ENCODE measurements around the gene VMO1.
A peak's percentile ranks its signal among the peaks of the same experiment; 100 is the strongest.

Gene VMO1

DNA sequence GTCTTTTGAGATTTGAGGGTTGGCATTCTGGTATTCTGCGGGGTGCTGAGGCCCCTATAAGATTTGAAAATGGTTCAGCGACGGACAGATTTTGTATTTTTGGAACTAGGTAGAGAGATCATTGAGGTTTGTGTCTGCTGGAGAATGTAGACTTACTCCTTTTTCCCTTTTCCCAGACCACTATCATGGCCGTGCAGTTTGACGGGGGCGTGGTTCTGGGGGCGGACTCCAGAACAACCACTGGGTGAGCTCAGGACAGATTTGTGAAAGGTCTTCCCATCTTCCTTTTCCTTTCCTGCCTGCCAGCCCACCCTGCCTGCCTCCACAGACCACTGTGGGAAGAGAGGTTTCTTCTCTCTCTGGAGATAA, 10.4 kb upstream of the VMO1 start:
- no peak for DNase-seq

DNA sequence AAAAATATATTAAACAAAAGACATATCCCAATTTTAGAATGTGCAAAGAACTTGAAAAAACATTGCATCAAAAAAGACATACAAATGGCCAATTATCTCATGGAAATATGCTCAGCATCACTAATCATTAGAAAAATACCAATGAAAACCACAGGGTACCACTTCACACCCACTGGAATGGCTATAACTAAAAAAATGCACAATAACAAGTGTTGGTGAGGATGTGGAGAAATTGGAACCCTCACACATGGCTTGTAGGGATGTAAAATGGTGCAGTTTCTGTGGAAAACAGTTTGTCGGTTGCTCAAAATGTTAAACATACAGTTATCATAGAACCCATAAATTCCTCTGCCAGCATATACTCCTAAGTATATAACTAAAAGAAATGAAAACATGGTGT, 9.0 kb upstream of the VMO1 start:
- no peak for DNase-seq

DNA sequence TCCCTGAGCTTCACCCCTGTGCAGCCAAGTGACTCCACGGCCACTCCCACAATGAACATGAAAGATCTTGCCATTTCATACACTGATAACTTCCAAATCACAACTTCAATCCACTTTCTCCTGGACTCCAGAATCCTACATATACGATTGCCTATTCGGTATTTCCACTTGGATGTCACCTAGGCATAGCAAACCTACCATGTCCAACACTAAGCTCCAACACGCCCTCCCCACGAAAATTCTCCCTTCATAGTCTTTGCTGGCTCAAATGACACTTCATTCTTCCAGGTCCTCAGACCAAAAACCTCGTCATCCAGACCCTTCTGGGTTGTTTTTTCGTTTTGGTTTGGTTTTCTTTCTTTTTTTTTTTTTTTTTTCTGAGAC, 4.5 kb upstream of the VMO1 start:
- DNase-seq, result no peak

DNA sequence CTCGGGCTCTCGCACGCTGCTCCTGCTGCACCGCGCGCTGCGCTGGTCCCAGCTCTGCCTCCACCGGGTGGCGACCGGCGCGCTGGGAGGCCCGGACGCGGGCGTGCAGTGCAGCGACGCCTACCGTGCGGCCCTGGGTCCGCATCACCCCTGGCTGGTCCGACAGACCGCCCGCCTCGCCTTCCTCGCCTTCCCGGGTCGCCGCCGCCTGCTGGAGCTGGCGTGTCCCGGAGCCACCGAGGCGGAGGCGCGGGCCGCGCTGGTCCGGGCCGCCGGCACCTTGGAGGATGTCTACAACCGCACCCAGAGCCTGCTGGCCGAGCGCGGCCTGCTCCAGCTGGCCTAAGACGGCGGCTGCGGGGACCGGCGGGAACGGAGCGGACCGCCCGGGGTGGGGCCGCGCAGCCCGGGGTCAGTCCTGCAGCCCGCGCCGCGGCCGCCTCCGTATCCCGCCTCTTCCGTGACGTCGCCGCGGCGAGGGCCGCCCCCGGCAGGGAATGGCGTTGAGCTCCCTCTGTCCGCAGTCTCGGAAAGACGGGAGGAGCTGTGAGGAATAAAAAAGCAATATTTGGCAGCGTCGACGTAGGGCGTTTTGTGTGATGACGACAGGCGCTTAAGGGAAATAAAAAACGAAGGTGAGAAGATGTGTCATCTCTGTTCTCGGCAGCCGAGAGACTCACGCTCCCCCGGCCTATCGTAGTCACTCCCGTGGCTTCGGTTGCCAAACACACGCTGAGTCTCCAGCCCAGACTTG, 4.0 kb upstream of the VMO1 start:
- peak; percentile 71 for DNase-seq

DNA sequence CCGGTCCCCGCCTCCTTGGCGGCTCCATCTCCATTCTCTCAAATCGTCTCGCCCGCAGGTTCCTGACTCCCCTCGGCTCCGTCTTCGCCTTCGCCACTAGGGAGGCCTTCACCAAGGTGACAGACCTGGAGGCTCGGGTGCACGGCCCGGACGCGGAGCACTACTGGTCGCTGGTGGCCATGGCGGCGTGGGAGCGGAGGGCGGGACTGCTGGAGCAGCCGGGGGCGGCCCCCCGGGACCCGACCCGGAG, 3.5 kb upstream of the VMO1 start:
- no peak for DNase-seq

DNA sequence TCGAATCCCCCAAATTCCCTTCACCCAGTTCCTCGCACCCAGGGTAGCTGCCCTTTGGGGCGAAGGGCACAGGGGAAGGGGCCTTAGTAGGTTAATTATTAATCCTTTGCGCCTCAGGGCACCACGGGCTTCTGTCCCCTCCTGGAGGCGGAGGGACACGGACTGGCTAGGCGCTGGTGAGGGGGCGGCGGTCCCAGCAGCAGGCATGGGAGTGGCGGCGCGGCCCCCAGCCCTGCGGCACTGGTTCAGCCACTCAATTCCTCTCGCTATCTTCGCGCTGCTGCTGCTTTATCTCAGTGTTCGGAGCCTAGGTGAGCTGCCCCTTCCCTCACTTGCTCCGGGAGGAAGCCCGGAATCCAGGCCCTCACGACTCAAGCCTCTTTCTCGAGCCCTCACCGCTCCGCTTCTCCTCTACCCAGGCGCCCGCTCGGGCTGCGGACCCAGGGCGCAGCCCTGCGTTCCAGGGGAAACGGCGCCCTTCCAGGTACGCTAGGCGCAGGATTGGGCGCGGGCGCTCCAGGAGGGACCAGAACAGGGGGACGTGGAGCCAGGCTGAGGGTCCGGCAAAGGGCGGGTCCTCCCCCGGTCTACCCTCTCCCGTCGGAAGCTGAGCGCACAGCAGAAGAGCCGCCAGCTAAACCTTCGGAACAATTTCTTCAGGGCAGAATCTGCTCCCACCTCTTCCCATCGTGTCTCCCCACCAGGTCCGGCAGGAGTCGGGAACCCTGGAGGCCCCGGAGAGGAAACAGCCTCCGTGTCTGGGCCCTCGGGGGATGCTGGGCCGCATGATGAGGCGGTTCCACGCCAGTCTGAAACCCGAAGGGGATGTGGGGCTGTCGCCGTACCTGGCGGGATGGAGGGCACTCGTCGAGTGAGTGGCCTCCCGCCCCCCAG, 2.9 kb upstream of the VMO1 start, which contains the start of gene GLTPD2:
GLTPD2 (plus strand) TSS at position 158 of the 894 bp plus-strand sequence; CDS start at position 206, 48 bp downstream.
- no peak for DNase-seq

DNA sequence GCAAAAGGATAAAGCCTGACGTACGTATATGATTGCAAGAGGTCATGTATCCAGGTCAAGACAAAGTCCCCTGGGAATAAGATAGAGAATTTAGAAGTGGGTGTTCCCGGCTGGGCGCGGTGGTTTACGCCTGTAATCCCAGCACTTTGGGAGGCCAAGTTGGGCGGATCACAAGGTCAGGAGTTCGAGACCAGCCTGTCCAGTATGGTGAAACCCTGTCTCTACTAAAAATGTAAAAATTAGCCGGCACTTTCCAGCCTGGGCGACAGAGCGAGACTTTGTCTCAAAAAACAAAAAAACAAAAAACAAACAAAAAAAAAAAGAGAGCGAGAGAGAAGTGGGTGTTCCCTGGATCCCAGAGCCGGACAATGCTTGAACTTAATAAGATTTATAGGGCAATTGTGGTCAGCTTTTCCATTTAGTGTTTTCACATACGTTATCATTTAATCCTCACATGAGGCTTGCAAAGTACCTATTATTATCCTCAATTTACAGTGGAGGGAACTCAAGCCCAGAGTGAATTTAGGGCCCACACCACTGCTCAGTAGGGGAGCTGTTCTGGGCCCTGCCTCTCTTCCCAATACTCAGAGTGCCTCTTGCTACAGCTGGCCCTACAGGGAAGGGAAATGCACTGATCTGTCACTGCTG, 2.1 kb upstream of the VMO1 start:
- no peak for DNase-seq

DNA sequence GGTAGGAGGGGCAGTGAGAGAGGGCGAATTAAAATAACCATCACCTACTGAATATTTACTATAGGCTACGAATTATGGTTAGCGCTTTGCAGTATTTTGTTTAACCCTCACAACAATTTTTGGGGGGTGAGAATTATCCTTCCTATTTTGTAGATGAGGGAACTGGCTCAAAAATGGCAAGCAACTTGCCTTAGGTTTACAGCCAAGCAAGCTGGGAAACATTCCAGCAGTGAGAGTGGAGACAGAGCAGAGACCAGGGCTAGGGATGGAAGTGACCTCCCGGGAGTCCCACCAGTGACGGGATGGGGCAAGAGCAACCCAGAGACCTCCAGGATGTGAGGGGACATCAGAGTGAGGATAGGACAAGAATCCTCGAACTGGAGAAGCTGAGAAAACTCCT, 352 bp upstream of the VMO1 start:
- DNase-seq, result no peak

DNA sequence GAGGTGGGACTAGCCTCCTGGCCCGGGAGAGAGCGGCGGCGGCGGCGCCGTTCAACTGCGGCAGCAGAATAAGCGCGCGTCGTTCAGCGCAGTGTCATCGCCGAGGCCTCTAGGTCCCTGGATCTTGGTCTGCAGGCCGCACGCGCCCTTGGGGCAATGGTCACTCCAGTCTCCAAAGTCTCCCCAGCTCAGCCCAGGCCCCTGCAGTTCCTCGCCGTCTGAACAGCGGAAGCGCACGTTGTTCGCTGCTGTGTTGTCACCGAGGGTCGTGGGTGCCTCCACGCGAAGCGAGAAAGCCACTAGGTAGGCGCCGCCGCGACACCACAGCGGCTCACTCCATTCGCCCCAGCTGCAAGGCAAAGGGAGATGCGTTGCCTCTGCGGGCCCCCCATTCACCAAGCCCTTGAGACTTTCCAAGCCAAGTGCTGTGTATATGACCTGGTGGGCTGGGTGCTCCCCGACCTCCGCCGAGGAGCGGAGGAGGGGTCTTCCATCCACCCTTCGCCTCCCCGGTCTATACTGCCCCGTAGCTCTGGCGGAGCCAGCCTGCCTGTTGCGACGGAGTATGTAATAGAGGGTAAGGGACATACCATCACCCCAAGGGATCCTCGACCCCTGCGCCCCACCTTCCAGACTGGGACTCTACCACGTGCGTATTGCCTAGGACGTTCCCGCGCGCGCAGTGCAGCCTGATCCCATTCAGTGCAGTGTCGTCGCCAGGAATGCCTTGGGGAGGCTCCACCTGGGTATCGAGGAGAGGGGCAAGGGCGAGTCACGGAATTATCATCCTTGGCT, 656 bp downstream of the VMO1 start:
- DNase-seq, result no peak

DNA sequence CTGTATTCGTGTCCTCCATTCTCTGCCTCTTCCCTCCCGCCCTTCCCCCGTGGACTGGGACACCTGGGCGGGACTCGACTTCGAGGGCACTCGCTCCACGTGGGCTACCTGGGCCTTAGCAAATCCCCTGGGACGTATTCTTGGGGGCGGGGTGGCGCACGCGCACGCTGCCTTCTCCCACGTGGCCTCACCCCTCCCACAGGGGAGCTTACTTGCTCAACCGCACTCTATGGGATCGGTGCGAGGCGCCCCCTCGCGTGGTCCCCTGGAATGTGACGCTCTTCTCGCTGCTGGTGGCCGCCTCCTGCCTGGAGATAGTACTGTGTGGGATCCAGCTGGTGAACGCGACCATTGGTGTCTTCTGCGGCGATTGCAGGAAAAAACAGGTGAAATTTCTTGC, 3.5 kb downstream of the VMO1 start:
- DNase-seq, result no peak

DNA sequence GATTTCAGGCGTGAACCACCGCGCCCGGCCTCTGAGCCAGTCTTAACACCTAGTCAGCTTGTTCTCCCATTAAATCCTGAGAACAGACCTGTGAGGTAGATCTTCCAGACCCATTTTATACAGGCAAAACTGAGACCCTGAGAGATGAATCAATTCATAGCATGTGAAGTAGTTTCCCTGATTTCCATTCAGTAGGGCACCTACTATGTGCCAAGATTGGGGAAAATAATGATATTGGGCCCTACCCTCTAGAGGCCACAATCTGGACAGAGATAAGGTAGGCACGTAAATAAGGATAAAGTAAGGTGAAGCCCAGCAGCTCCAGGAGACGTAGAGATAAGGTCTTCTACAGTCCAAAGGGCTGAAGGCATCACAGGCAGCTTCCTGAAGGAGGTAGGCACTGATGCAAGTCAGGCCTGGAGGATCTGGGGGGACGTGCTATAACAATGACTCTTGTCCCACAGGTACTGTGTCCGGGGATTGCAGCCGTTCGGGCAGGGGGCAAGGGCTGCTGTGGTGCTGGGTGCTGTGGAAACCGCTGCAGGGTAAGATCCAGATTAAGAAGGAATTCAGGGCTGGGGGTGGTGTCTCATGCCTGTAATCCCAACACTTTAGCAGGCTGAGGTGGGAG, 5.7 kb downstream of the VMO1 start:
- DNase-seq, result no peak

DNA sequence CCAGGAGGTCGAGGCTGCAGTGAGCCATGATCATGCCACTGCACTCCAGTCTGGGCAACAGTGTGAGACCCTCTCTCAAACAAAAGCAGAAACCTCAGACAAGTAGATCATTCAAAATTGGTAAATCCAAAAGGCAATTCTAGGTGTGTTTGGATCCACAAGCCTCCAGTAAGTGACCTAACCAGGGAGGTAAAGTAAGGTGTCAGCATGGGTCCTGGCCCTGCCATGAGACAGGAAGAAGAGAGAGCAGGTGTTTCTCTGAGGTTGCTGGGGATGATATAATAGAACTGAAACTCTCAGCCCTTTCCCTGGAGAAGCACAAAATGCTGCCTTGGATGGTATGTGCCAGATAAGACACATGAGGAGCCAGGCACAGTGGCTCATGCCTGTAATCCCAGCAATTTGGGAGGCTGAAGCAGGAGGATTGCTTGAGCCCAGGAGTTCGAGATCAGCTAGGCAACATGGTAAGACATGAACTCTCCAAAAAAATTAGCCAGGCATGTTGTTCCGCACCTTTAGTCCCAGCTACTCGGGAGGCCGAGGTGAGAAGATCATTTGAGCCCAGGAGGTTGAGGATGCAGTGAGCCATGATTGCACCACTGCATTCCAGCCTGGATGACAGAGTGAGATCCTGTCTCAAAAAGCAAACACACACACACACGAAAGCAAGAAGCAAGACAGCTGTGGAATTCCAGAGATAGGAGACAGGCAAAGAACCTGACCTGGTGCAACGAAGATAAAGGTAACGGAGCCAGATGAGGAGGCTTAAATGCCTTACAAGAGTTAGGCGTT, 8.0 kb downstream of the VMO1 start:
- no peak for DNase-seq

DNA sequence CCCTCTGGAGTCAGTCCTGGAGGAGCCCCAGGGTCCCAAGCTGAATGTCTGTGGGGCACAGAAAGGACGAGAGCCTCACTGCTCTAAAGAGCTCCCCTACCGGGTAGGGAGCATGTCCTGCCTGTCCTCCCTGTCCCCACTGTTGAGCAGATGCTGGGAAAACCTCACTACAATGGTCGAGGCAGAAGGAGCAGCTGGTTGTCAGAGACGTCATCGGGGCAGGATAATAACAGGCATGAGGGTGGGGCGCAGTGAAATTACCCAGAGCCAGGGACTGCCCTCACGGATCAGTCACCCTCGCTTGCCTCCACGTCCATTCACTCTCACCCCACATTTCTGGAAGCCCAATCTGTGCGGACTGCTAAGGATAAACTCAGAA, 13.9 kb downstream of the VMO1 start:
- DNase-seq, result no peak

DNA sequence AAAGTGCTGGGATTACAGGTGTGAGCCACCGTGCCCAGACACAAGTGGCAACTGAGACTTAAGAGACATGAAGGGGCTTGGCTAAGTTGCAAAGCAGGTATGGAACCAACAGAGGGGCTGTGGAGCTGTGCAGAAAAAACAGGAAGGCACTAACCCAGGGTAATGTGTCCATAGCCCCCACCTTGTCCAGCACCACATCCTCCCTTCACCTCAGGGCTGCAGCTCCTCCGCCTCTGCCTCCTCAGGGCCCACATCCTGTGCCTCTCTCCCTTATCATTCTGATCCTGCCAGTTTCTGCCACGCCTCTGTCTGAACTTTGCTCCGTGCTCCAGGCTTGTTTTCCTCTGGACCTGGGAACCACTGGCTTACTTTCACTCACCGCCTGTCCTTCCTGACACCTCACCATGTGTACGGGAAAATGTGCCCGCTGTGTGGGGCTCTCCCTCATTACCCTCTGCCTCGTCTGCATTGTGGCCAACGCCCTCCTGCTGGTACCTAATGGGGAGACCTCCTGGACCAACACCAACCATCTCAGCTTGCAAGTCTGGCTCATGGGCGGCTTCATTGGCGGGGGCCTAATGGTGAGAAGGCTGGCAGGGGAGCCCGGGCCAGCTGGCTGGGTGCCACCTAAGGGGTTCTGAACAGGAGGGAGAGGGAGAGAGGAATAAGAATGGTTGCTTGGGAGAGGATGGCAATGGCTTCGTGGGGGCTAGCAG, 14.5 kb downstream of the VMO1 start, which contains the start of gene TM4SF5:
TM4SF5 (plus strand) TSS at position 368 of the 716 bp plus-strand sequence; CDS start at position 405, 37 bp downstream.
- no peak for DNase-seq

DNA sequence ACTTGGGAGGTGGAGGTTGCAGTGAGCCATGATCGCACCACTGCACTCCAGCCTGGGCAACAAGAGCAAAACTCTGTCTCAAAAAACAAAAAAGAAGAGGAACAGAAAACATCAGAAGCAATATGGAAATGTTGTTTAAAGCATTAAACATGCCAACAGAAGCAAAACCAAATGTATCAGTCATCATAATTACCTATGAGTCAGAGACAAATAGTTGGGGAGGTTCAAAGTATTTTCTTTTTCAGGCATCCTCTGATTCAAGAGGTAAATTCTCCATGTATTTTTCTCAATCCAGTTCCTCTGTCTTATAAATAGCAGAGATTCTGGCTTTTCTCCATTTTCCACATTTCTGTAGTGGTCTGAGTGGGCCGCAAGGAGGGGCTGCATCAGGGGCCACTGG, 16.5 kb downstream of the VMO1 start:
- DNase-seq, result no peak

DNA sequence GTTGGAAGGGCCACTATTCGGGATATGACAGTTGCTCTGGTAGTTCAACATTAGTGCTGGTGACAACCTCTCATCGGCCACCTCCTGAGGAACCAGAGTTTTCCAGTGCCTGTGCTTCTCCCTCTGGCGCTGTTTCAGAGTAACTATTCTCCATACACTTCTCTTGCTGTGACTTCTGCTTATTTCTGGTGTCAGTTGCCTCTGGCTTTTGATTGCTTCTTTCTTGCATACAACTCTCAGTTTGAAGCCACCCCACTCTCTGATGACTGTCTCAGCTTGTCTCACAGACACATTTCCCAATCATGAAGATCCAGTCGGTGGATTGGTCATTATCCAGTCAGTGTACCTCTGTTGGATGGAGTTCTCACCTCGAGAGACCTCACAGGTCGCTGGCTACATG, 17.9 kb downstream of the VMO1 start:
- DNase-seq, result no peak

DNA sequence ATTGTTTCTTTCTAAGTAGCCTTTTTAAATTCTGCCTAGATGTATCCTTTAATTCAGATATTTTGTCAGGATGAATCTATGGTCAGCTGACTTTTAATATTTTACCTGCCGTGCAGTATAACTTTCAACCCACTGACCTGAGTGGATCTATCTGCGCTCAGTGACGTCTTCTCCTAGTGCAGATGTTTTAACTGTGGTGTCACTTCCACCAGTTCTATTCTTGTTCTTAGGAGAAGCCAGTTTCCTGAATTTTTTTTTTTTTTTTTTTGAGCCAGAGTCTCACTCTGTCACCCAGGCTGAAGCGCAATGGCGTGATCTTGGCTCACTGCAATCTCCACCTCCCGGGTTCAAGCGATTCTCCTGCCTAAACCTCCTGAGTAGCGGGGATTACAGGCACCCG, 19.4 kb downstream of the VMO1 start:
- no peak for DNase-seq

DNA sequence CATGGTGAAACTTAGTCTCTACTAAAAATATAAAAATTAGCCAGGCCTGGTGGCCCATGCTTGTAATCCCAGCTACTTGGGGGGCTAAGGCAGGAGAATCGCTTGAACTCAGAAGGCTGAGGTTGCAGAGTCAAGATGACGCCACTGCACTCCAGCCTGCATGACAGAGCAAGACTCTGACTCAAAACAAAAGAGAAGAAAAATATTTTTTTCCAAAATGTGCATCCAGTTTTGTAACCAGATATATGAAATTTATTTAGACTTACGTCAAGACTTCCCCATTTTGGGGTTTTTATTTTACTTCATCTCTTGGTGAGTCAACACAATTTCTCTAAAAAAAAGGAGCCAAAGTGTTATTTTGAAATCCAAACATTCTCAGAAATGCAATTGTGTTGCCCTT, 20.0 kb downstream of the VMO1 start:
- no peak for DNase-seq

DNA sequence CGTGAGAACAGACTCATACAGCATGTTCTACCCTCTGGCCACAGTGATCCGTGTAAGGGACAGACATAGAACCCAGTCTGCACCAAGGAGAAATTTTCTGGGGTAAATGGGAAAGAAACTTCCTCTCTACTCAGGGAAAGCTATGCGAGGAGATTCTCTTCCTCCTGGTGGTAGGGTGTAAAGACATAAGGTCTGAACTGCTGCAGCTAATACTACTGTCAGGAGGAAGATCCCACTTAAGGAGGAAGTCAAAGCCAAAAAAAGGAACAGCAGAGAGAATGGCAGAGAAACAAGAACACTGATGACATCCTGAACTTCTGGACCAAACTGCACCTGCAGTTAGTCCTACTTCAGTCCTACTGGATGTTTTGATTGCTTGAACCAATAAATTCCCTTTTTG, 21.6 kb downstream of the VMO1 start:
- no peak for DNase-seq

DNA sequence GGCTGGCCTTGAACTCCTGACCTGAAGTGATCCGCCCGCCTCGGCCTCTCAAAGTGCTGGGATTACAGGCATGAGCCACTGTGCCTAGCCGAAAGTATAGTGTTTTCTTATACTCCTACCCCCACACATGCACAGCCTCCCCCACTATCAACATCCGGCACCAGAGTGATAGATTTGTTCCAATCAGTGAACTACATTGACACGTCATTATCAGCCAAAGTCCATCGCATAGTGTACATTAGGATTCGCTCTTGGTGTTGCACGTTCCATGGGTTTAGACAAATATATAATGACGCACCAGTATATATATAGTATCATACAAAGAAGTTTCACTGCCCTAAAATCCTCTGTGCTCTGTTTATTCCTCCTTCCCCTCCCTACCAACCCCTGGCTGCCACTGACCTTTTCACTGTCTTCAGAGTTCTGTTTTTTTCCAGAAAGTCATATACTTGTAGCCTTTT, 26.4 kb downstream of the VMO1 start:
- DNase-seq, result no peak

DNA sequence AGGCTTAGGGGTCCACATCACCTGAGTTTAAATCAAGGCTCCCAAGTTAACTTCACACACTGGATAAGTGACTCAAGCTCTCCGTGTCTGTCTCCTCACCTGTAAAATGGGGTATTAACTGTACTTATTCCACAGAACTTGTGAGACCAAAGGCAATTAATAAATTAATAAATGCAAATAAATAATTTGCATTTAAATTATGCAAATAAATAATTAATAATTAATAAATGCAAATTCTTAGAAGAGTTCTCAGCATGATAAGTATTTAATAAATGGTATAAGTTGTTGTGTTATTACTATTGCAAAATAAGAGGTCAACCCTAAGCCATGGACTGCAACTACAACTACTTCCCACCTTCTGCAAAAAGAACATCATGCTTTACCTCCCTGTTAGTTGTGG, 32.8 kb downstream of the VMO1 start:
- DNase-seq, result no peak

Data from activated CD4-positive, alpha-beta T cell treated with anti-CD3 and anti-CD28 coated beads for 1 hour (primary cell).